GM12892 (cell line): Measurements from ENCODE around the gene RCC2.

Experiments used
- POLR2A ChIP-seq: IDR thresholded peaks from 2 replicates; pipeline ENCODE4 v1.6.1; 2011; ENCODE audit warnings: low read depth, low read length, control low read depth
- POLR2AphosphoS5 ChIP-seq: IDR thresholded peaks from 2 replicates; pipeline ENCODE4 v1.6.1; 2011; ENCODE audit warnings: low read depth, low read length, control low read depth
- TAF1 ChIP-seq: IDR thresholded peaks from 2 replicates; pipeline ENCODE4 v1.6.1; 2011; ENCODE audit warnings: low read depth, mild to moderate bottlenecking, control low read depth, low read length, borderline replicate concordance

DNA sequence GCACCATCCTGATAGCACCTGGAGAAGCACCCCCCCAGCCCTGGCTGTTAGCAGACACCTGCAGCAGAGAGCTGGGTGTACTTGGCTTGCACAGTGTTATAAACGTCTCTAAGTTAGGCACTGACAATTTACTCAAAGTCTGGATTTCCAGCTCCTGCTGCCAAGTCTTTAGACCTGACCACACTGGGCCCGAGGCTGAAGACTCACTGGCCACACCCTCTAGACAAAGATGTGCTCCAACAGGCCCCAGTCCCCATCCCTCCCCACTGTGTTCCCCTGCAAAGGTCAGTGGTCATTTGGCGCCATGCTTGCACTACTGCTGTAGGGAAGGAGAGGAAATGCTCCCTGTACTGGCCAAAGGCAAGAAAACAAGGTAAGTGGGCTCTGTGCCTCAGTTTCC is 36.4 kb downstream of the RCC2 start:
- TF ChIP-seq POLR2A: no peak
- no peak for TF ChIP-seq TAF1
- no peak for TF ChIP-seq POLR2AphosphoS5
